Left ventricle myocardium inferior (tissue), 1 donor: ENCODE data around the gene EIF3L. TPM values are rescaled to one million over a fixed set of nuclear protein-coding genes. Genes with fewer than 3 reads are reported as not detected.
A peak's percentile ranks its signal among the peaks of the same experiment; 100 is the strongest.

ENCODE experiments used
- DNase-seq: peaks from one replicate; pipeline ENCODE4 v3.0.0-alpha.2; 2020
- H3K27ac ChIP-seq: fragments of 200-600 bp; replicated peaks from 2 replicates; pipeline ENCODE4 v1.8.0; 2021
- H3K27me3 ChIP-seq: fragments of 200-600 bp; 2 replicates; pipeline ENCODE4 v1.8.0; 2021; ENCODE audit warnings: low read depth
- H3K36me3 ChIP-seq: fragments of 200-600 bp; 2 replicates; pipeline ENCODE4 v1.8.0; 2021
- H3K4me1 ChIP-seq: fragments of 200-600 bp; 2 replicates; pipeline ENCODE4 v1.8.0; 2021
- H3K4me3 ChIP-seq: fragments of 200-600 bp; 2 replicates; pipeline ENCODE4 v1.8.0; 2021; ENCODE audit warnings: mild to moderate bottlenecking, moderate library complexity
- H3K9me3 ChIP-seq: fragments of 200-600 bp; replicated peaks from 2 replicates; pipeline ENCODE4 v1.8.0; 2021
- intact Hi-C: fragments of 100-400 bp; cut with micrococcal nuclease; formaldehyde crosslinking; loops from one replicate; pipeline ENCODE4 v1.11.0; 2022
- total RNA-seq: library from RNA; stranded (reverse); fragmentation: NEBNext Ultra II Directional; extraction: Animal tissue kit (Norgen Biotek cat#: 25700); gene quantifications from one replicate; pipeline ENCODE4 v1.2.1, GENCODE V29; 2021
- TF ChIP-seq, protein P1 (sequence below): fragments of 200-600 bp; IDR thresholded peaks from 2 replicates; pipeline ENCODE4 v1.8.0; 2021; ENCODE audit warnings: antibody characterized with exemption, mild to moderate bottlenecking, borderline replicate concordance
- donor health status: DM: no; HTN: yes; CAD: no; lungs with severe emphysema.

EIF3L gene
- total RNA-seq, 1 donor from 2014 or later, result 379 TPM

DNA sequence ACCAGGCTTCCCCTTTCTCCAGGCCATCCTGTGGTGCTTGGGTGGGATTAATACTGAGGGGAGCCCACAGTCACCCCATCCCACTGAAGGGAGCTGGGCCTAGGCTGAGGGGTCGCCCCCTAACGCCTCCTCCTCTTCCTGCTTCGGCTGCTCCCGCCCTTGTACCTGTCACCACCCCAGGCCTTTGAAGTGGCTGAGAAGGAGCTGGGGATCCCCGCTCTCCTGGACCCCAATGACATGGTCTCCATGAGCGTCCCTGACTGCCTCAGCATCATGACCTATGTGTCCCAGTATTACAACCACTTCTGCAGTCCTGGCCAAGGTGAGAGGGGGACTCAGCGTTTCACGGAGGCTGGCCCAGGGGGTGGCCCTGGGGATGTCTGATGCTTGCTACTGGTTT, 63.0 kb downstream of the EIF3L start:
- Histone ChIP-seq H3K27ac (peak overlapping the region; percentile 79), H3K9me3 (no peaks in the 10 kb centered on the region), H3K27me3 (no peaks in the 10 kb centered on the region), H3K36me3 (peaks cover 38% of the 10 kb centered on the region), H3K4me3 (no peak overlapping the region), H3K4me1 (peaks cover 60% of the 10 kb centered on the region)
- DNase-seq, result no peak
- intact Hi-C loops, result no loop called here
- TF ChIP-seq, protein P1, sequence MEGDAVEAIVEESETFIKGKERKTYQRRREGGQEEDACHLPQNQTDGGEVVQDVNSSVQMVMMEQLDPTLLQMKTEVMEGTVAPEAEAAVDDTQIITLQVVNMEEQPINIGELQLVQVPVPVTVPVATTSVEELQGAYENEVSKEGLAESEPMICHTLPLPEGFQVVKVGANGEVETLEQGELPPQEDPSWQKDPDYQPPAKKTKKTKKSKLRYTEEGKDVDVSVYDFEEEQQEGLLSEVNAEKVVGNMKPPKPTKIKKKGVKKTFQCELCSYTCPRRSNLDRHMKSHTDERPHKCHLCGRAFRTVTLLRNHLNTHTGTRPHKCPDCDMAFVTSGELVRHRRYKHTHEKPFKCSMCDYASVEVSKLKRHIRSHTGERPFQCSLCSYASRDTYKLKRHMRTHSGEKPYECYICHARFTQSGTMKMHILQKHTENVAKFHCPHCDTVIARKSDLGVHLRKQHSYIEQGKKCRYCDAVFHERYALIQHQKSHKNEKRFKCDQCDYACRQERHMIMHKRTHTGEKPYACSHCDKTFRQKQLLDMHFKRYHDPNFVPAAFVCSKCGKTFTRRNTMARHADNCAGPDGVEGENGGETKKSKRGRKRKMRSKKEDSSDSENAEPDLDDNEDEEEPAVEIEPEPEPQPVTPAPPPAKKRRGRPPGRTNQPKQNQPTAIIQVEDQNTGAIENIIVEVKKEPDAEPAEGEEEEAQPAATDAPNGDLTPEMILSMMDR, result no peak

DNA sequence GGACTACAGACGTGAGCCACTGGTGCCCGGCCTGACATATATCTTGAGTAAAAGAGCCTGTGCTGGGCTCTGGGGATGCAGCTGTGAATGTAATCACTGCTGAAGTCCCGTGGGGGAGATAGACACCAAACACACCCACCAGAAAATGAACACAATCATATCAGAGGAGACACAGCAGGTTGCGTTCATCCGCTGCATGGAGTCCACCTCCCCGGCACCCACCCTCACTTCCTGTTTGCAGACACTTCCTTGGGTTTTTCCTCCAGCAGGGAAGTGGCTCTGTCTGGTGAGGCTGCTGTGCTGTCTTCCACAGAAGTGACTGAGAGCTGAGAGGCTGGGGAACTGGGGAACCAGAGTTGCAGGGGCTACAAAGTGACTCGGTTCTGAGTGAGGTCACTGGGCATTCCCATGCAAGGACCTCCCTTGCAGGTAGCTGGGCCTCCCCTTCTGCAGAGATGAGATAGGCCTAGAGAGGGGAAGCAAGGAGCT, 64.1 kb downstream of the EIF3L start:
- H3K27ac ChIP-seq, result peak overlapping the region; percentile 79
- peaks cover 50% of the 10 kb centered on the region for H3K36me3 ChIP-seq
- H3K4me3 ChIP-seq, result no peak overlapping the region
- TF ChIP-seq, protein P1, result no peak
- intact Hi-C loops, result no loop called here
- H3K4me1 ChIP-seq, result peaks cover 58% of the 10 kb centered on the region
- H3K9me3 ChIP-seq, result no peaks in the 10 kb centered on the region
- H3K27me3 ChIP-seq, result no peaks in the 10 kb centered on the region
- DNase-seq, result peak; percentile 29

DNA sequence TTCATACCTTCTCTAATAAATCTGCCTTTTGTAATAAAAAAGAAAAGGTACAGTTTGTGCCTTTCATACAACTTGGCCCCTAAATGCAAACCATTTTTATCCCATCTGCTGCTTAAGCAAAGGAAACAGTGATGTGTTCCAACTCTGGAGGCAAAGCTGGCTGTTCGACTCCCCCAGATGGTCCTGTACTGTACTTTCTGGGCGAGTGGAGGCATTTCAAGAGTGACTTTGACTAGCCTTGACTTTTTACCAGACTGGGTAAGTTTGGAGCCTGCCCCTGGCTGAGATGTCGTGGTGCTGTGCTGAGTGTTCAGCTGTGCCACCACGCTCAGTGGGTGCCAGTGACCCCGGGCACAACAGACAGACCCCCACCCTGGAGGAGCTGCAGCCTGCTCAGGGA, 67.1 kb downstream of the EIF3L start:
- H3K27me3 ChIP-seq, result no peaks in the 10 kb centered on the region
- no peak overlapping the region for H3K4me3 ChIP-seq
- peaks cover 61% of the 10 kb centered on the region for H3K4me1 ChIP-seq
- DNase-seq, result no peak
- peaks cover 73% of the 10 kb centered on the region for H3K36me3 ChIP-seq
- intact Hi-C loops, result no loop called here
- H3K27ac ChIP-seq, result no peak overlapping the region
- H3K9me3 ChIP-seq, result no peaks in the 10 kb centered on the region
- TF ChIP-seq, protein P1, result no peak

DNA sequence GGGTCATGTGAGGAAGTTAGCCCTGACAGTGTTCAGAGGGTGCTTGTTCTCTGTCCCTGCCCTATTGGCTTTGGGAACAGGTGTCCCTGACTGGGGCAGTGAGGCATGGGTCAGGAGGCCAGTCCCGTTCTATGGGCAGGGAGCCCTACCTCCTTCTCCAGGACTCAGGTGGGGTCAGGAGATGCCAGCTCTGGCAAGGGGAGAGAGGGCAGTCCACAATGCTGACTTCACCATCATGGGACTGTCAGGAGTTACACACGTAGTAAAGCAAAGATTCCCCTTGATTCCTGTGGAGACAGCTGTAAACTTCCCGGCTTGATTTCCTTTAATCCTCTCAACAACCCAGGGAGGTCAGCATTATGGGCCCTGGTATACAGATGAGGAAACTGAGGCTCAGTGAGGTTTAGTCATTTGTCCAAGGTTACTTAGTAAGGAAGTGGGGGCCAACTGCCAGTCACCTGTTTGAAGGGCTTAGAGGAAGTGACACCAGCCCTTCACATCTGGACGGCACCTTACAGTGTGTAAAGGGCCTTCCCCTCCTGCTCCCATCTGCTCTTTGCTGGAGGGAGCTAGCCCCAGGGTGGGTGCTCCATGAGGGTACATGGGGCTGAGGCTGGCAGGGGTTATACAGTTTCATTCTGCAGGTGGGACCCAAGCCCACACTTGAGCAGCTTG, 68.8 kb downstream of the EIF3L start:
- no peaks in the 10 kb centered on the region for H3K9me3 ChIP-seq
- DNase-seq, result no peak
- H3K27me3 ChIP-seq, result no peaks in the 10 kb centered on the region
- peaks cover 84% of the 10 kb centered on the region for H3K36me3 ChIP-seq
- TF ChIP-seq, protein P1, result no peak
- H3K4me1 ChIP-seq, result peaks cover 44% of the 10 kb centered on the region
- peak overlapping the region; percentile 41 for H3K27ac ChIP-seq
- intact Hi-C loops, result no loop called here
- no peak overlapping the region for H3K4me3 ChIP-seq

DNA sequence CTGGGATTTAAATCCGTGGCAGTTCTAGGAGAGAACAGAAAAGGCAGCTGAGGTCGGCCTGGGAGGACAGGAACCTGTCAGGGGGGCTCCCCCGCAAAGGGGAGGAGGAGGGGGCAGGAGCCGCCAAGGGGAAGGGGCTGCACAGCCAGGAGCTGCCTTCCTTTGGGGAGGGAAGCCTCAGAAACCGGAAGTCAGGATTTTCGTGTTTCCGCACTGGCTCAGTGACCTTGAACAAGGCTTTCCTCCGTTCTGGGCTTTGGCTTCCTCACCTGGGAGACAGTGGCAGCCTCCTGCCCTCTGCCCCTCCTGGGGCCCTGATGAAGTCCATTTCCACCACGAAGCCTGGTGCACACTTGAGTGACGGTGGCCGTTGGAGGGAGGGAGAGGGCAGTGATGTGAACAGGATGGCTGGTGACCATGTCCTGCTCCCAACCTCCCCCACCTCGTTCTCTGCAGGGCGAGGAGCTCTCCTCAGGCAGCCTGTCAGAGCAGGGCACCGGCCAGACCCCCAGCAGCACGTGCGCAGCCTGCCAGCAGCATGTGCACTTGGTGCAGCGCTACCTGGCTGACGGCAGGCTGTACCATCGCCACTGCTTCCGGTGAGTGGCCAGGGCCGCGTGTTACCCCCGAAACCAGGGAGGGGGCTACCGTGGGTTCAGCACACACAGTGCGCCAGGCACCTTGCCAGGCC, 69.5 kb downstream of the EIF3L start:
- Histone ChIP-seq H3K27me3 (no peaks in the 10 kb centered on the region), H3K27ac (peak overlapping the region; percentile 41), H3K9me3 (no peaks in the 10 kb centered on the region), H3K36me3 (peaks cover 84% of the 10 kb centered on the region), H3K4me1 (peaks cover 39% of the 10 kb centered on the region), H3K4me3 (no peak overlapping the region)
- intact Hi-C loops, result no loop called here
- no peak for DNase-seq
- TF ChIP-seq, protein P1, result no peak
